Measurements from ENCODE around the gene NRAP. TPM values are rescaled to one million over a fixed set of nuclear protein-coding genes. Genes with fewer than 3 reads are reported as not detected.

NRAP gene
- total and polyA plus RNA-seq, 2 of the 8 experiments (the other 6 are each of a cell fraction or from before 2014, with no cell fraction given): not detected

DNA sequence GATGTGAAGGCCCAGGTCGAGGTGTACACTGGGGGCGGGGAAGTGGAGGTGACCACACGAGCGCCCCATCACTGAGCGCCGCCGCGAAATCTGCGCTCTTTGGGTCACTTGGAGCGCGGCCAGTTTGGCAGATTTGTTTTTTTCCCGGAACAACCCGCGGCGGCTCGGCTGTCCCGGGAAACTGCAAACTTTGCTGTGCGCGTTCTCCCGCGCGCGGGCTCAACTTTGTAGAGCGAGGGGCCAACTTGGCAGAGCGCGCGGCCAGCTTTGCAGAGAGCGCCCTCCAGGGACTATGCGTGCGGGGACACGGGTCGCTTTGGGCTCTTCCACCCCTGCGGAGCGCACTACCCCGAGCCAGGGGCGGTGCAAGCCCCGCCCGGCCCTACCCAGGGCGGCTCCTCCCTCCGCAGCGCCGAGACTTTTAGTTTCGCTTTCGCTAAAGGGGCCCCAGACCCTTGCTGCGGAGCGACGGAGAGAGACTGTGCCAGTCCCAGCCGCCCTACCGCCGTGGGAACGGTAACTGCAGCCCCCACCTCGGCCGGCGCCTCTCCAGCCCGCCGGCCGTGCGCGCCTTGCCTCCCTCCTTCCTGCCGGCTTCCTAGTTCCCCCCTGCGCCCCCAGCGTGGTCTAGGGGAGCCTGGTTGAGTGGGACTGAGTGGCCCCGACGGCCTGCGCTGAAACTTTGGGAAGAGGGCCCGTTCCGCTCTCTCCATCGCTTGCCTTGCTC is 15.8 kb upstream of the NRAP start, which contains the start of gene CASP7:
Gene CASP7, plus strand, starts transcription at position 450 of the 727 bp plus-strand sequence. CDS start 17,582 bp downstream, outside the sequence.
- Histone ChIP-seq H3K4me3 (ENCODE audit: extremely low read depth in 1 of 4, insufficient read depth in 2 of 4, low read depth in 3 of 4, low read length in 4 of 4) (peak within 1 kb of the TSS; percentile 83 to 93 (median 90)), H2BK12ac (ENCODE audit: low read depth, low read length) (0 out of 2 replicates have a peak within 1 kb of the TSS, but pooled peaks have one; percentile 0), H2BK120ac (replicated peaks; ENCODE audit: low read depth, low read length) (no peak within 1 kb of the TSS), H3K23ac (ENCODE audit: insufficient read length) (no peak within 1 kb of the TSS), H3K23me2 (ENCODE audit: low read depth, low read length) (peaks cover 14% of the 10 kb centered on the region), H4K5ac (ENCODE audit: insufficient read length, low read depth, low read length) (peak within 1 kb of the TSS; percentile 83), H2BK20ac (ENCODE audit: low read length) (no peak within 1 kb of the TSS), H3K27ac (ENCODE audit: low read depth, low read length) (no peak within 1 kb of the TSS), H3K4me2 (ENCODE audit: insufficient read depth in 1 of 2, low read depth in 2 of 2, low read length in 2 of 2) (peak within 1 kb of the TSS; percentile 86 to 96), H3K4ac (replicated peaks; ENCODE audit: insufficient read length, low read depth, low read length) (peak within 1 kb of the TSS; percentile 32), H4K20me1 (replicated peaks in 1 of 2; ENCODE audit: control insufficient read depth in 1 of 2, insufficient read depth in 2 of 2, low read length in 2 of 2) (peaks cover 0 to 6% of the 10 kb centered on the region in 2 experiments), H3K18ac (ENCODE audit: extremely low read depth, low read length) (peak within 1 kb of the TSS; percentile 60), H3K4me1 (replicated peaks in 1 of 4; ENCODE audit: control insufficient read depth in 3 of 4, insufficient read depth in 4 of 4, low read length in 3 of 4) (peaks cover 0 to 5% (median 2%) of the 10 kb centered on the region in 4 experiments; a peak in 2 of 7 replicates), H3K56ac (replicated peaks; ENCODE audit: insufficient read length, low read depth, low read length) (peak within 1 kb of the TSS; percentile 16), H3K14ac (ENCODE audit: insufficient read length) (no peak within 1 kb of the TSS), H3K79me1 (ENCODE audit: low read depth, low read length) (no peaks in the 10 kb centered on the region), H3K36me3 (ENCODE audit: control insufficient read depth in 2 of 4, insufficient read depth in 4 of 4, low read length in 3 of 4) (no peaks in the 10 kb centered on the region; a peak in 1 of 8 replicates), H3K27me3 (replicated peaks in 1 of 4; ENCODE audit: control insufficient read depth in 3 of 4, extremely low read depth in 1 of 4, insufficient read depth in 3 of 4, low read length in 3 of 4) (peaks cover 0 to 9% (median 7%) of the 10 kb centered on the region in 4 experiments; a peak in 3 of 7 replicates), H4K91ac (replicated peaks; ENCODE audit: insufficient read length, low read length) (peak within 1 kb of the TSS; percentile 74), H2BK15ac (ENCODE audit: low read length) (0 out of 2 replicates have a peak within 1 kb of the TSS, but pooled peaks have one; percentile 48), H3K79me2 (ENCODE audit: control insufficient read depth in 1 of 2, insufficient read depth in 2 of 2, low read length in 2 of 2) (0 out of 4 replicates have a peak, but pooled peaks cover 0 to 3% of the 10 kb centered on the region in 2 experiments), H2AK5ac (ENCODE audit: low read depth, low read length) (no peak within 1 kb of the TSS; the same call in 1 of the 2 replicates), H3K9me3 (ENCODE audit: insufficient read depth in 2 of 2, low read depth in 1 of 2, low read length in 1 of 2) (no peaks in the 10 kb centered on the region), H2BK5ac (ENCODE audit: low read depth, low read length) (peak within 1 kb of the TSS; percentile 8; the same call in 1 of the 2 replicates), H2AFZ (ENCODE audit: low read length) (peak within 1 kb of the TSS; percentile 99), H3K9ac (replicated peaks in 1 of 4; ENCODE audit: extremely low read depth in 1 of 4, low read depth in 3 of 4, low read length in 3 of 4) (peak within 1 kb of the TSS in 3 of 4 experiments; percentile 54 to 75 (median 56); a peak in 6 of 7 replicates), H4K8ac (ENCODE audit: extremely low read depth, insufficient read depth, low read length) (peak within 1 kb of the TSS; percentile 93)
- WGBS, 2 experiments (ENCODE audit: extremely low coverage in 1 of 2, insufficient coverage in 1 of 2, insufficient read length in 1 of 2, insufficient replicate concordance in 2 of 2, low coverage in 1 of 2, low lambda C conversion rate in 2 of 2, missing lambda C conversion rate in 1 of 2): 1% methylated on average over 62 of the region's 68 CpGs; no CpG with 5 or more reads in 1 of the 2 experiments
- FAIRE-seq (no peak), DNase-seq (ENCODE audit: low read depth in 1 of 2, low spot score in 2 of 2) (peak; percentile 62 to 84)
- ChIA-PET CTCF (ENCODE audit: partially characterized antibody) (interaction anchor here (0.6 to 2.0 kb wide), 21 partner anchors 8 to 748 kb away, joined by 3 to 8 read pairs (median 3); partner anchors contain the start of gene NRAP), POLR2A (ENCODE audit: partially characterized antibody) (interaction anchor here (1.1 kb wide), 1 partner anchor 9 kb away, joined by 3 read pairs; no protein-coding TSS in a partner anchor)
- peak; percentile 95 for TF ChIP-seq ASH2L (IDR thresholded peaks at IDR 0.05; ENCODE audit: low read length)
- no peak for TF ChIP-seq CHD1 (IDR thresholded peaks at IDR 0.05; ENCODE audit: low read depth, low read length)
- no peak for TF ChIP-seq ZNF274 (IDR thresholded peaks at IDR 0.05; ENCODE audit: borderline replicate concordance, extremely low read depth, low read length)
- peak; percentile 12 for TF ChIP-seq CTBP2 (IDR thresholded peaks at IDR 0.05; ENCODE audit: borderline replicate concordance, insufficient read depth, insufficient read length, low read length)
- peak; percentile 31 to 71; a peak in 2 of 4 replicates for TF ChIP-seq SIN3A (conservative IDR thresholded peaks at IDR 0.05 in 1 of 2, IDR thresholded peaks at IDR 0.05 in 1 of 2; ENCODE audit: low read depth in 1 of 2, low read length in 2 of 2)
- TF ChIP-seq RBBP5 (IDR thresholded peaks at IDR 0.05; ENCODE audit: borderline replicate concordance, low read depth, low read length): peak; percentile 99
- peak in 1 of 2 experiments; percentile 50; a peak in 1 of 3 replicates for TF ChIP-seq POLR2A (IDR thresholded peaks at IDR 0.05; ENCODE audit: control extremely low read depth in 1 of 2, low read depth in 2 of 2, low read length in 2 of 2)
- no peak for TF ChIP-seq SRF (IDR thresholded peaks at IDR 0.05; ENCODE audit: low read depth, low read length)
